ENCODE results near the gene STX16. TPM values are rescaled to one million over a fixed set of nuclear protein-coding genes. Genes with fewer than 3 reads are reported as not detected.

The STX16 gene
- polyA plus RNA-seq, 3 donors: 15.6 to 165 (median 27.4) TPM

DNA sequence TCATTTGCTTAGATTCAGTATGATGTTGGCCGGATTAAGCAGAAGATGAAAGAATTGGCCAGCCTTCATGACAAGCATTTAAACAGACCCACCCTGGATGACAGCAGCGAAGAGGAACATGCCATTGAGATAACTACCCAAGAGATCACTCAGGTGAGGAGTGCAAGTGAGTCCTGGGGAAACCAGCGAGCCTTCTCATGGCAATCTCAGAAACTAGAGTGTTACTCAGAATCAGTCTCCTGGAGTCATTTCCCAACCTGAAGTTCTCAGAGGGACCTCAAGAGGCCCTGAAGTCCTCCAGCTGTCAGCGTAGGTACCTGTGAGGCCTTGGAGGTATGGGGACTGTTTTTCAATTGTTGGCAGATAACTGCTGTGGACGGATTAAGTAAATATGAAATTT lies 16.9 kb downstream of the STX16 start:
- Histone ChIP-seq H3K4me3 (replicated peaks in 1 of 3; ENCODE audit: low read depth in 2 of 3, low read length in 3 of 3) (no peak overlapping the region), H3K79me2 (ENCODE audit: insufficient read depth, low read length) (peaks cover 45% of the 10 kb centered on the region), H3K9ac (ENCODE audit: insufficient read depth, low read length, poor library complexity, severe bottlenecking) (no peak overlapping the region), H3K27ac (ENCODE audit: low read depth in 1 of 2, low read length in 2 of 2) (no peak overlapping the region), H3K27me3 (ENCODE audit: control insufficient read depth in 2 of 2, insufficient read depth in 2 of 2, low read length in 2 of 2) (no peaks in the 10 kb centered on the region), H3K36me3 (replicated peaks in 1 of 2; ENCODE audit: control insufficient read depth in 1 of 2, insufficient read depth in 2 of 2, low read length in 2 of 2) (peaks cover 67 to 93% of the 10 kb centered on the region in 2 donors), H4K20me1 (ENCODE audit: insufficient read depth, low read length) (peaks cover 73% of the 10 kb centered on the region), H2AFZ (ENCODE audit: insufficient read depth, low read depth, low read length, poor library complexity, severe bottlenecking) (no peak overlapping the region), H3K9me3 (replicated peaks in 1 of 2; ENCODE audit: control insufficient read depth in 1 of 2, insufficient read depth in 1 of 2, low read length in 2 of 2) (no peaks in the 10 kb centered on the region), H3K4me1 (ENCODE audit: control insufficient read depth in 1 of 2, insufficient read depth in 2 of 2, low read length in 2 of 2) (no peaks in the 10 kb centered on the region), H3K4me2 (replicated peaks; ENCODE audit: extremely low read depth, low read length, poor library complexity, severe bottlenecking) (no peak overlapping the region)
- H3K36me3 Mint-ChIP-seq: peaks cover 57 to 72% of the 10 kb centered on the region in 2 donors
- TF ChIP-seq, protein P1, sequence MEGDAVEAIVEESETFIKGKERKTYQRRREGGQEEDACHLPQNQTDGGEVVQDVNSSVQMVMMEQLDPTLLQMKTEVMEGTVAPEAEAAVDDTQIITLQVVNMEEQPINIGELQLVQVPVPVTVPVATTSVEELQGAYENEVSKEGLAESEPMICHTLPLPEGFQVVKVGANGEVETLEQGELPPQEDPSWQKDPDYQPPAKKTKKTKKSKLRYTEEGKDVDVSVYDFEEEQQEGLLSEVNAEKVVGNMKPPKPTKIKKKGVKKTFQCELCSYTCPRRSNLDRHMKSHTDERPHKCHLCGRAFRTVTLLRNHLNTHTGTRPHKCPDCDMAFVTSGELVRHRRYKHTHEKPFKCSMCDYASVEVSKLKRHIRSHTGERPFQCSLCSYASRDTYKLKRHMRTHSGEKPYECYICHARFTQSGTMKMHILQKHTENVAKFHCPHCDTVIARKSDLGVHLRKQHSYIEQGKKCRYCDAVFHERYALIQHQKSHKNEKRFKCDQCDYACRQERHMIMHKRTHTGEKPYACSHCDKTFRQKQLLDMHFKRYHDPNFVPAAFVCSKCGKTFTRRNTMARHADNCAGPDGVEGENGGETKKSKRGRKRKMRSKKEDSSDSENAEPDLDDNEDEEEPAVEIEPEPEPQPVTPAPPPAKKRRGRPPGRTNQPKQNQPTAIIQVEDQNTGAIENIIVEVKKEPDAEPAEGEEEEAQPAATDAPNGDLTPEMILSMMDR (IDR thresholded peaks at IDR 0.05): no peak
- H3K4me3 Mint-ChIP-seq: no peak overlapping the region
- peak overlapping the region in 1 of 7 donors; percentile 39 for H3K27ac Mint-ChIP-seq
- H3K4me1 Mint-ChIP-seq: peaks cover 10% of the 10 kb centered on the region
- peaks cover 0 to 1% (median 0%) of the 10 kb centered on the region in 3 donors for H3K27me3 Mint-ChIP-seq (ENCODE audit: low read depth in 3 of 3)
- H3K9me3 Mint-ChIP-seq: no peaks in the 10 kb centered on the region
- intact Hi-C loops (cut with micrococcal nuclease): no loop called here
- WGBS (ENCODE audit: insufficient coverage): 100% methylated on average over 1 of the region's 5 CpGs
- no peak for DNase-seq

DNA sequence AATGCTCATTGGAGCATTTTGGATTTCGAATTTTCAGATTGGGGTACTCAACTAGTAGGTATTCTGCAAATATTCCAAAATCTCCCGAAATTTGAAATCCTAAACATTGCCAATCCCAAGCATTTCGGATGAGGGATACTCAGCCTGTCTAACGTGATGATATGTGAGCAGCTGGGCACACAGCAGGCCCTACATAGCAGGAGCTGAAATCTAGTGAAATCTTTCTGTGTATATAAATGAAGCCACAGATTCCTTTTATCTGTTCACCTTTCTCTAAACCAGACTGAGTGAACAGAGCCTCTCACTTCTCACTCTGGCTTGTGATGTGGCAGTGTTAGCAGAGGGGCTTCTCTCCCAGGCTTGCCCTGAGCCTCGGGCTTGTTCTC lies 17.8 kb downstream of the STX16 start:
- peaks cover 10% of the 10 kb centered on the region for H3K4me1 Mint-ChIP-seq
- H3K4me2 ChIP-seq (replicated peaks; ENCODE audit: extremely low read depth, low read length, poor library complexity, severe bottlenecking): no peak overlapping the region
- TF ChIP-seq, protein P1 (IDR thresholded peaks at IDR 0.05): no peak

More for the DNA sequence above, 17.8 kb downstream of the STX16 start:
- no peak overlapping the region for H3K4me3 Mint-ChIP-seq
- peaks cover 62 to 73% of the 10 kb centered on the region in 2 donors for H3K36me3 Mint-ChIP-seq
- Histone ChIP-seq H2AFZ (ENCODE audit: insufficient read depth, low read depth, low read length, poor library complexity, severe bottlenecking) (no peak overlapping the region), H3K27me3 (ENCODE audit: control insufficient read depth in 2 of 2, insufficient read depth in 2 of 2, low read length in 2 of 2) (no peaks in the 10 kb centered on the region), H3K27ac (ENCODE audit: low read depth in 1 of 2, low read length in 2 of 2) (no peak overlapping the region), H3K79me2 (ENCODE audit: insufficient read depth, low read length) (peaks cover 36% of the 10 kb centered on the region), H3K4me3 (replicated peaks in 1 of 3; ENCODE audit: low read depth in 2 of 3, low read length in 3 of 3) (no peak overlapping the region), H3K9ac (ENCODE audit: insufficient read depth, low read length, poor library complexity, severe bottlenecking) (no peak overlapping the region), H3K36me3 (replicated peaks in 1 of 2; ENCODE audit: control insufficient read depth in 1 of 2, insufficient read depth in 2 of 2, low read length in 2 of 2) (peaks cover 70 to 94% of the 10 kb centered on the region in 2 donors), H3K9me3 (replicated peaks in 1 of 2; ENCODE audit: control insufficient read depth in 1 of 2, insufficient read depth in 1 of 2, low read length in 2 of 2) (no peaks in the 10 kb centered on the region), H4K20me1 (ENCODE audit: insufficient read depth, low read length) (peaks cover 64% of the 10 kb centered on the region), H3K4me1 (ENCODE audit: control insufficient read depth in 1 of 2, insufficient read depth in 2 of 2, low read length in 2 of 2) (no peaks in the 10 kb centered on the region)
- no peak overlapping the region for H3K27ac Mint-ChIP-seq
- 100% methylated on average over 2 of the region's 5 CpGs for WGBS (ENCODE audit: insufficient coverage)
- peaks cover 0 to 1% (median 0%) of the 10 kb centered on the region in 3 donors for H3K27me3 Mint-ChIP-seq (ENCODE audit: low read depth in 3 of 3)
- no peaks in the 10 kb centered on the region for H3K9me3 Mint-ChIP-seq
- DNase-seq: no peak
- intact Hi-C loops (cut with micrococcal nuclease): no loop called here

Measured in CD14-positive monocyte (primary cell).